ENCODE results near the gene OGDH.
"Not testable (repeated sequence)": the region's sequence is repeated elsewhere in the genome, so short reads cannot be mapped to it uniquely, and the experiment has no call there.

Gene OGDH

GRCh38 chr7:44606341-44607140, at the start of gene OGDH:
Gene OGDH, plus strand, starts transcription at chr7:44606627. Its CDS starts 17,717 bp downstream, at chr7:44624344.
- peak; percentile 98 to 100 (median 99) for DNase-seq
- intact Hi-C loops (cut with DNase I), result loop anchor here (2.0 to 5.0 kb wide), 3 partner anchors 142 to 241 kb away; partner anchors contain the start of genes H2AZ2, PPIA and ZMIZ2

GRCh38 chr7:44557485-44557884, 48.9 kb upstream of the OGDH start:
- intact Hi-C loops (cut with DNase I), result no loop called here
- DNase-seq, result no peak

- DNase-seq, result no peak
- intact Hi-C loops (cut with DNase I), result no loop called here
Measured at GRCh38 chr7:44559485-44559884, 46.9 kb upstream of the OGDH start.

- no peak for DNase-seq
- intact Hi-C loops (cut with DNase I), result loop anchor here (10.0 kb wide), 2 partner anchors 317 to 347 kb away; no protein-coding TSS in a partner anchor
Measured at GRCh38 chr7:44561481-44561880, 44.9 kb upstream of the OGDH start.

- no peak for DNase-seq
- intact Hi-C loops (cut with DNase I), result loop anchor here (10.0 kb wide), 2 partner anchors 317 to 347 kb away; no protein-coding TSS in a partner anchor
Measured at GRCh38 chr7:44561962-44562621, 44.3 kb upstream of the OGDH start.

- intact Hi-C loops (cut with DNase I), result loop anchor here (10.0 kb wide), 2 partner anchors 318 to 348 kb away; no protein-coding TSS in a partner anchor
- not testable (repeated sequence) for DNase-seq
Measured at GRCh38 chr7:44562622-44562962, 43.8 kb upstream of the OGDH start.

- DNase-seq, result no peak
- intact Hi-C loops (cut with DNase I), result loop anchor here (10.0 kb wide), 2 partner anchors 318 to 348 kb away; no protein-coding TSS in a partner anchor
Measured at GRCh38 chr7:44563171-44563679, 43.2 kb upstream of the OGDH start.

- no peak for DNase-seq
- intact Hi-C loops (cut with DNase I), result loop anchor here (10.0 kb wide), 2 partner anchors 320 to 350 kb away; no protein-coding TSS in a partner anchor
Measured at GRCh38 chr7:44564606-44565005, 41.8 kb upstream of the OGDH start.

- intact Hi-C loops (cut with DNase I), result loop anchor here (10.0 kb wide), 2 partner anchors 320 to 350 kb away; no protein-coding TSS in a partner anchor
- DNase-seq, result peak; percentile 59 to 96 (median 71)
Measured at GRCh38 chr7:44565097-44565794, 41.2 kb upstream of the OGDH start.

GRCh38 chr7:44565795-44566559, 40.5 kb upstream of the OGDH start:
- no peak for DNase-seq
- intact Hi-C loops (cut with DNase I), result loop anchor here (10.0 kb wide), 2 partner anchors 321 to 351 kb away; no protein-coding TSS in a partner anchor

GRCh38 chr7:44566680-44567079, 39.7 kb upstream of the OGDH start:
- no peak for DNase-seq
- intact Hi-C loops (cut with DNase I), result loop anchor here (10.0 kb wide), 2 partner anchors 322 to 352 kb away; no protein-coding TSS in a partner anchor

- intact Hi-C loops (cut with DNase I), result loop anchor here (10.0 kb wide), 2 partner anchors 323 to 353 kb away; no protein-coding TSS in a partner anchor
- no peak for DNase-seq
Measured at GRCh38 chr7:44567884-44568283, 38.5 kb upstream of the OGDH start.

- intact Hi-C loops (cut with DNase I), result loop anchor here (10.0 kb wide), 2 partner anchors 324 to 354 kb away; no protein-coding TSS in a partner anchor
Measured at GRCh38 chr7:44568771-44569560, 37.5 kb upstream of the OGDH start.

GRCh38 chr7:44569959-44570358, 36.5 kb upstream of the OGDH start:
- intact Hi-C loops (cut with DNase I), result loop anchor here (5.0 to 10.0 kb wide), 3 partner anchors 78 to 355 kb away; partner anchors contain the start of gene NUDCD3
- no peak for DNase-seq

More at GRCh38 chr7:44568771-44569560, 37.5 kb upstream of the OGDH start:
- no peak for DNase-seq

GRCh38 chr7:44572771-44573170, 33.7 kb upstream of the OGDH start:
- no peak for DNase-seq
- intact Hi-C loops (cut with DNase I), result loop anchor here (5.0 kb wide), 1 partner anchor 80 kb away; the partner anchor contains the start of gene NUDCD3

- DNase-seq, result peak; percentile 91 to 99 (median 96)
- intact Hi-C loops (cut with DNase I), result loop anchor here (5.0 kb wide), 1 partner anchor 81 kb away; the partner anchor contains the start of gene NUDCD3
Measured at GRCh38 chr7:44573464-44574286, 32.8 kb upstream of the OGDH start, which contains the start of gene DDX56. Gene DDX56, minus strand, starts transcription at chr7:44573908. Its CDS starts 13 bp downstream, at chr7:44573895.

- DNase-seq, result no peak
- intact Hi-C loops (cut with DNase I), result loop anchor here (5.0 kb wide), 1 partner anchor 82 kb away; the partner anchor contains the start of gene NUDCD3
Measured at GRCh38 chr7:44574287-44574872, 32.0 kb upstream of the OGDH start.
